ENCODE results near the gene C4orf33.

The C4orf33 gene

GRCh38 chr4:129153700-129154099, 57.7 kb downstream of the C4orf33 start:
- TF ChIP-seq, protein P1, sequence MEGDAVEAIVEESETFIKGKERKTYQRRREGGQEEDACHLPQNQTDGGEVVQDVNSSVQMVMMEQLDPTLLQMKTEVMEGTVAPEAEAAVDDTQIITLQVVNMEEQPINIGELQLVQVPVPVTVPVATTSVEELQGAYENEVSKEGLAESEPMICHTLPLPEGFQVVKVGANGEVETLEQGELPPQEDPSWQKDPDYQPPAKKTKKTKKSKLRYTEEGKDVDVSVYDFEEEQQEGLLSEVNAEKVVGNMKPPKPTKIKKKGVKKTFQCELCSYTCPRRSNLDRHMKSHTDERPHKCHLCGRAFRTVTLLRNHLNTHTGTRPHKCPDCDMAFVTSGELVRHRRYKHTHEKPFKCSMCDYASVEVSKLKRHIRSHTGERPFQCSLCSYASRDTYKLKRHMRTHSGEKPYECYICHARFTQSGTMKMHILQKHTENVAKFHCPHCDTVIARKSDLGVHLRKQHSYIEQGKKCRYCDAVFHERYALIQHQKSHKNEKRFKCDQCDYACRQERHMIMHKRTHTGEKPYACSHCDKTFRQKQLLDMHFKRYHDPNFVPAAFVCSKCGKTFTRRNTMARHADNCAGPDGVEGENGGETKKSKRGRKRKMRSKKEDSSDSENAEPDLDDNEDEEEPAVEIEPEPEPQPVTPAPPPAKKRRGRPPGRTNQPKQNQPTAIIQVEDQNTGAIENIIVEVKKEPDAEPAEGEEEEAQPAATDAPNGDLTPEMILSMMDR (IDR thresholded peaks at IDR 0.05; ENCODE audit: insufficient read depth, low read length, poor library complexity, severe bottlenecking) = no peak
- H3K36me3 ChIP-seq (ENCODE audit: control insufficient read depth, insufficient read depth, low read length) = no peaks in the 10 kb centered on the region
- no peak overlapping the region for H3K4me3 ChIP-seq (replicated peaks; ENCODE audit: low read depth, low read length)
- no peaks in the 10 kb centered on the region for H3K27me3 ChIP-seq (replicated peaks; ENCODE audit: control insufficient read depth, insufficient read depth, low read length)
- no peak for DNase-seq (ENCODE audit: extremely low read depth, insufficient read length)

DNA sequence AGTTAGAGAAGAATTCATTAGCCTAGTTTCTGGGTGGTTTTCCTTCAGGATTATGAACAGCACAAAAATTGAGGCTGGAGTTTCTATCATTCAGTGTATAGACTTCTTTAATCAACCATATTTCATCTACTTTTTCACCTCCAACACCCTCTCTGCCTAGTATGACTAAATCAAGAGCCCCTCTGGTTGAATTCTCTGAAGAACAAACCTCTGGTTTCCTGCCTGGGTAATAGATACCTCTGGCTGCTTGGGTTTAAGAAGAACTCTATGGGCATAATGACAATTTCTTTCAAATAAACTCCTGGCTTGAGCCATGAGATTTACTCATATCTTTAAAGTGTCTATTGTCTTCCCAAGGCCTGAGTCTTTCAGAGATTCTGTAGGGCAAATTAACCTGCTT, 66.5 kb downstream of the C4orf33 start:
- TF ChIP-seq, protein P1 (IDR thresholded peaks at IDR 0.05; ENCODE audit: insufficient read depth, low read length, poor library complexity, severe bottlenecking) = no peak
- H3K4me3 ChIP-seq (replicated peaks; ENCODE audit: low read depth, low read length) = no peak overlapping the region
- H3K36me3 ChIP-seq (ENCODE audit: control insufficient read depth, insufficient read depth, low read length) = no peaks in the 10 kb centered on the region
- no peak for DNase-seq (ENCODE audit: extremely low read depth, insufficient read length)
- no peaks in the 10 kb centered on the region for H3K27me3 ChIP-seq (replicated peaks; ENCODE audit: control insufficient read depth, insufficient read depth, low read length)

- DNase-seq (ENCODE audit: extremely low read depth, insufficient read length) = no peak
- Histone ChIP-seq H3K27me3 (replicated peaks; ENCODE audit: control insufficient read depth, insufficient read depth, low read length) (no peaks in the 10 kb centered on the region), H3K36me3 (ENCODE audit: control insufficient read depth, insufficient read depth, low read length) (no peaks in the 10 kb centered on the region), H3K4me3 (replicated peaks; ENCODE audit: low read depth, low read length) (no peak overlapping the region)
- TF ChIP-seq, protein P1 (IDR thresholded peaks at IDR 0.05; ENCODE audit: insufficient read depth, low read length, poor library complexity, severe bottlenecking) = no peak
Observed at GRCh38 chr4:129163427-129163826, 67.5 kb downstream of the C4orf33 start.

- H3K36me3 ChIP-seq (ENCODE audit: control insufficient read depth, insufficient read depth, low read length) = no peaks in the 10 kb centered on the region
- no peak overlapping the region for H3K4me3 ChIP-seq (replicated peaks; ENCODE audit: low read depth, low read length)
- no peak for DNase-seq (ENCODE audit: extremely low read depth, insufficient read length)
- H3K27me3 ChIP-seq (replicated peaks; ENCODE audit: control insufficient read depth, insufficient read depth, low read length) = no peaks in the 10 kb centered on the region
- TF ChIP-seq, protein P1 (IDR thresholded peaks at IDR 0.05; ENCODE audit: insufficient read depth, low read length, poor library complexity, severe bottlenecking) = no peak
Observed at GRCh38 chr4:129164243-129164642, 68.3 kb downstream of the C4orf33 start.
